Measurements from ENCODE around the gene LARP4. TPM values are rescaled to one million over a fixed set of nuclear protein-coding genes. Genes with fewer than 3 reads are reported as not detected.
"Not testable (repeated sequence)": the region's sequence is repeated elsewhere in the genome, so short reads cannot be mapped to it uniquely, and the experiment has no call there.

The LARP4 gene
- total RNA-seq, 1 experiment from 2014 or later, result 35.1 TPM

GRCh38 chr12:50440288-50440687, 39.6 kb downstream of the LARP4 start:
- Histone ChIP-seq H4K20me1 (ENCODE audit: low read length) (no peaks in the 10 kb centered on the region), H3K27me3 (ENCODE audit: low read length) (no peaks in the 10 kb centered on the region), H2AFZ (ENCODE audit: low read length) (no peak overlapping the region), H3K9ac (ENCODE audit: low read length) (no peak overlapping the region), H3K4me3 (ENCODE audit: low read length) (no peak overlapping the region), H3K9me2 (replicated peaks; ENCODE audit: low read length) (no peaks in the 10 kb centered on the region), H3F3A (ENCODE audit: low read length, unreplicated experiment) (peaks cover 4% of the 10 kb centered on the region), H3K9me3 (ENCODE audit: low read length) (no peaks in the 10 kb centered on the region), H3K4me1 (ENCODE audit: insufficient read depth, low read length) (no peaks in the 10 kb centered on the region), H3K79me2 (ENCODE audit: low read length) (no peaks in the 10 kb centered on the region), H3K36me3 (ENCODE audit: low read depth, low read length) (peaks cover 74% of the 10 kb centered on the region), H3K4me2 (ENCODE audit: low read length) (no peak overlapping the region), H3K27ac (ENCODE audit: low read length) (no peak overlapping the region)
- BruUV-seq (replicated peaks), result no TSS peak
- DNase-seq (no peak), ATAC-seq (no peak)
- no peak for TF ChIP-seq EZH2 (IDR thresholded peaks at IDR 0.05; ENCODE audit: low read length, unreplicated experiment)
- TF ChIP-seq EZH2phosphoT487 (IDR thresholded peaks at IDR 0.05; ENCODE audit: borderline replicate concordance, low read length), result no peak
- no peak for TF ChIP-seq CTCF (conservative IDR thresholded peaks at IDR 0.05; ENCODE audit: low read depth, low read length)
- CTCF ChIA-PET, result no interaction called here
- intact Hi-C loops (cut with micrococcal nuclease), result no loop called here
- POLR2A ChIA-PET (ENCODE audit: unreplicated experiment), result no interaction called here

GRCh38 chr12:50441763-50442162, 41.1 kb downstream of the LARP4 start:
- ChIA-PET CTCF (no interaction called here), POLR2A (ENCODE audit: unreplicated experiment) (no interaction called here)
- no peak overlapping the region for H3K4me2 ChIP-seq (ENCODE audit: low read length)
- H3K9me2 ChIP-seq (replicated peaks; ENCODE audit: low read length), result no peaks in the 10 kb centered on the region
- ATAC-seq (no peak), DNase-seq (no peak)
- intact Hi-C loops (cut with micrococcal nuclease), result no loop called here
- 0 out of 2 replicates have a peak, but pooled peaks cover under 1% of the 10 kb centered on the region for H4K20me1 ChIP-seq (ENCODE audit: low read length)
- TF ChIP-seq EZH2phosphoT487 (IDR thresholded peaks at IDR 0.05; ENCODE audit: borderline replicate concordance, low read length) (no peak), CTCF (conservative IDR thresholded peaks at IDR 0.05; ENCODE audit: low read depth, low read length) (no peak), EZH2 (IDR thresholded peaks at IDR 0.05; ENCODE audit: low read length, unreplicated experiment) (no peak)
- no peak overlapping the region for H3K9ac ChIP-seq (ENCODE audit: low read length)
- H3K27ac ChIP-seq (ENCODE audit: low read length), result no peak overlapping the region
- H3K9me3 ChIP-seq (ENCODE audit: low read length), result no peaks in the 10 kb centered on the region
- no peak overlapping the region for H3K4me3 ChIP-seq (ENCODE audit: low read length)
- no TSS peak for BruUV-seq (replicated peaks)
- no peak overlapping the region for H2AFZ ChIP-seq (ENCODE audit: low read length)
- H3K36me3 ChIP-seq (ENCODE audit: low read depth, low read length), result peaks cover 65% of the 10 kb centered on the region
- H3K27me3 ChIP-seq (ENCODE audit: low read length), result no peaks in the 10 kb centered on the region
- peaks cover 4% of the 10 kb centered on the region for H3F3A ChIP-seq (ENCODE audit: low read length, unreplicated experiment)
- H3K4me1 ChIP-seq (ENCODE audit: insufficient read depth, low read length), result no peaks in the 10 kb centered on the region
- H3K79me2 ChIP-seq (ENCODE audit: low read length), result no peaks in the 10 kb centered on the region

GRCh38 chr12:50442178-50442908, 41.7 kb downstream of the LARP4 start:
- Histone ChIP-seq H3K9me2 (replicated peaks; ENCODE audit: low read length) (no peaks in the 10 kb centered on the region), H3F3A (ENCODE audit: low read length, unreplicated experiment) (peaks cover 4% of the 10 kb centered on the region), H3K4me2 (ENCODE audit: low read length) (no peak overlapping the region), H3K27ac (ENCODE audit: low read length) (no peak overlapping the region), H3K9me3 (ENCODE audit: low read length) (no peaks in the 10 kb centered on the region), H3K4me1 (ENCODE audit: insufficient read depth, low read length) (no peaks in the 10 kb centered on the region), H3K9ac (ENCODE audit: low read length) (no peak overlapping the region), H2AFZ (ENCODE audit: low read length) (no peak overlapping the region), H4K20me1 (ENCODE audit: low read length) (peaks cover 4% of the 10 kb centered on the region; the same call in 1 of the 2 replicates), H3K36me3 (ENCODE audit: low read depth, low read length) (peaks cover 65% of the 10 kb centered on the region), H3K79me2 (ENCODE audit: low read length) (no peaks in the 10 kb centered on the region), H3K27me3 (ENCODE audit: low read length) (no peaks in the 10 kb centered on the region), H3K4me3 (ENCODE audit: low read length) (no peak overlapping the region)
- DNase-seq (no peak), ATAC-seq (no peak)
- ChIA-PET CTCF (no interaction called here), POLR2A (ENCODE audit: unreplicated experiment) (no interaction called here)
- no TSS peak for BruUV-seq (replicated peaks)
- no peak for TF ChIP-seq CTCF (conservative IDR thresholded peaks at IDR 0.05; ENCODE audit: low read depth, low read length)
- TF ChIP-seq EZH2 (IDR thresholded peaks at IDR 0.05; ENCODE audit: low read length, unreplicated experiment), result no peak
- TF ChIP-seq EZH2phosphoT487 (IDR thresholded peaks at IDR 0.05; ENCODE audit: borderline replicate concordance, low read length), result no peak
- intact Hi-C loops (cut with micrococcal nuclease), result no loop called here

GRCh38 chr12:50449671-50450070, 49.0 kb downstream of the LARP4 start:
- H3K9me2 ChIP-seq (replicated peaks; ENCODE audit: low read length); H3K27me3 ChIP-seq (ENCODE audit: low read length); H3K4me2 ChIP-seq (ENCODE audit: low read length); H3K27ac ChIP-seq (ENCODE audit: low read length); POLR2A ChIA-PET (ENCODE audit: unreplicated experiment); H4K20me1 ChIP-seq (ENCODE audit: low read length); H3K9ac ChIP-seq (ENCODE audit: low read length); H3K9me3 ChIP-seq (ENCODE audit: low read length); intact Hi-C loops (cut with micrococcal nuclease); DNase-seq; H3K4me3 ChIP-seq (ENCODE audit: low read length); ATAC-seq; H3K79me2 ChIP-seq (ENCODE audit: low read length); BruUV-seq (replicated peaks); H3K4me1 ChIP-seq (ENCODE audit: insufficient read depth, low read length); H2AFZ ChIP-seq (ENCODE audit: low read length); H3F3A ChIP-seq (ENCODE audit: low read length, unreplicated experiment); CTCF ChIA-PET: not testable (repeated sequence)
- peaks cover 29% of the 10 kb centered on the region for H3K36me3 ChIP-seq (ENCODE audit: low read depth, low read length)

Data from PC-3 (cell line).